AG04450 (cell line): Measurements from ENCODE around the gene KIAA1671. TPM values are rescaled to one million over a fixed set of nuclear protein-coding genes. Genes with fewer than 3 reads are reported as not detected.

Source experiments
- CTCF ChIA-PET: fragments of 300-600, 350-600 bp; formaldehyde crosslinking; extraction: SDS; loops from one replicate; lab custom pipeline; 2022; ENCODE audit warnings: antibody characterized with exemption, inconsistent platforms; lab: Charles Lee
- POLR2A ChIA-PET: fragments of 350-600 bp; formaldehyde crosslinking; extraction: SDS; loops from one replicate; lab custom pipeline; 2021; ENCODE audit warnings: antibody characterized with exemption, inconsistent platforms; lab: Yijun Ruan, JAX
- DNase-seq: peaks from one replicate; pipeline ENCODE4 v3.0.0-alpha.2; 2011; ENCODE audit warnings: low read depth, low spot score
- H3K27ac ChIP-seq: one replicate; pipeline ENCODE4 v1.5.1; 2012; ENCODE audit warnings: low read depth, low read length, control low read depth
- H3K27me3 ChIP-seq: one replicate; pipeline ENCODE4 v1.6.0; 2012; ENCODE audit warnings: low read length; ENCODE audit not compliant: control insufficient read depth, insufficient read depth
- H3K4me3 ChIP-seq: 2 replicates; pipeline ENCODE4 v1.5.1; 2011; ENCODE audit warnings: mild to moderate bottlenecking, low read depth, low read length, control low read depth
- H3K9me3 ChIP-seq: 2 replicates; pipeline ENCODE4 v1.5.1; 2012; ENCODE audit warnings: low read length; ENCODE audit not compliant: control insufficient read depth, insufficient read depth
- CTCF ChIP-seq: IDR thresholded peaks from 2 replicates; pipeline ENCODE4 v1.5.1; 2011; ENCODE audit warnings: low read depth, low read length, control low read depth, inconsistent platforms
- polyA plus RNA-seq: library from polyadenylated mRNA; depleted of rRNA; stranded (reverse); fragments of >200 nt; gene quantifications from 2 replicates; pipeline ENCODE4 v1.2.3, GENCODE V29; 2011

The KIAA1671 gene
- polyA plus RNA-seq, 1 experiment, result 0.02 TPM

GRCh38 chr22:25059438-25059837 is 106.9 kb downstream of the KIAA1671 start:
- POLR2A ChIA-PET, result no interaction called here
- TF ChIP-seq CTCF, result no peak

DNA sequence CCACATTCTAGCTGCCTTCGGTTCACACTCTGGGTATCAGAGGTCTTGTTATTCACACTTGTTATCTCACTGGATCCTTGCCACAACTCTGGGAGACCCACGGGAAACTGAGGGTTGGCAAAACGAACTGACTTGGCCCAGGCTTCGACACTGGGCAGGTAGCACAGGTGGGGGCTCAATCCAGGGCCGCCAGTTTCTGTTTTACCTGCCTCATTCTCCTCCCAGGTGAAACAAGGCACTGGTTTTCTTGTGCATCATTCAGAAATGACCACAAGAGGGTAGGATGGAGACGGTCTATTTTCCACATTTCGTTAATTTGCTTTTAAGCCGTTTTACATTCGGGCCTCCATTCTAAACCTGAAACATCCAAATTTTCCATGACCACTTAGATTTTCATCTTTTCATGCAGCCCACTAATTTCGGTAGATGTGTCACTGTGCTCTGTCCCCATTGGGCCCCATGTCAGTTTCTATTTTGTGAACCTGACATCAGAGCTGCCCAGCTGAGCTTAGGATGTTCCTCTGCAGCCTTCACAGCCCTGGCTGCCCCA is 108.1 kb downstream of the KIAA1671 start:
- no peak for DNase-seq
- ChIA-PET CTCF (no interaction called here), POLR2A (no interaction called here)
- Histone ChIP-seq H3K27ac (no peak overlapping the region), H3K9me3 (no peaks in the 10 kb centered on the region), H3K4me3 (no peak overlapping the region), H3K27me3 (no peaks in the 10 kb centered on the region)
- no peak for TF ChIP-seq CTCF

More at GRCh38 chr22:25059438-25059837, 106.9 kb downstream of the KIAA1671 start:
- no peak for DNase-seq
- Histone ChIP-seq H3K27me3 (no peaks in the 10 kb centered on the region), H3K4me3 (no peak overlapping the region), H3K9me3 (no peaks in the 10 kb centered on the region), H3K27ac (no peak overlapping the region)
- CTCF ChIA-PET, result no interaction called here

GRCh38 chr22:25061134-25061533 is 108.6 kb downstream of the KIAA1671 start:
- CTCF ChIA-PET, result no interaction called here
- Histone ChIP-seq H3K9me3 (no peaks in the 10 kb centered on the region), H3K27ac (no peak overlapping the region), H3K4me3 (no peak overlapping the region), H3K27me3 (no peaks in the 10 kb centered on the region)
- TF ChIP-seq CTCF, result no peak
- DNase-seq, result no peak
- POLR2A ChIA-PET, result no interaction called here

DNA sequence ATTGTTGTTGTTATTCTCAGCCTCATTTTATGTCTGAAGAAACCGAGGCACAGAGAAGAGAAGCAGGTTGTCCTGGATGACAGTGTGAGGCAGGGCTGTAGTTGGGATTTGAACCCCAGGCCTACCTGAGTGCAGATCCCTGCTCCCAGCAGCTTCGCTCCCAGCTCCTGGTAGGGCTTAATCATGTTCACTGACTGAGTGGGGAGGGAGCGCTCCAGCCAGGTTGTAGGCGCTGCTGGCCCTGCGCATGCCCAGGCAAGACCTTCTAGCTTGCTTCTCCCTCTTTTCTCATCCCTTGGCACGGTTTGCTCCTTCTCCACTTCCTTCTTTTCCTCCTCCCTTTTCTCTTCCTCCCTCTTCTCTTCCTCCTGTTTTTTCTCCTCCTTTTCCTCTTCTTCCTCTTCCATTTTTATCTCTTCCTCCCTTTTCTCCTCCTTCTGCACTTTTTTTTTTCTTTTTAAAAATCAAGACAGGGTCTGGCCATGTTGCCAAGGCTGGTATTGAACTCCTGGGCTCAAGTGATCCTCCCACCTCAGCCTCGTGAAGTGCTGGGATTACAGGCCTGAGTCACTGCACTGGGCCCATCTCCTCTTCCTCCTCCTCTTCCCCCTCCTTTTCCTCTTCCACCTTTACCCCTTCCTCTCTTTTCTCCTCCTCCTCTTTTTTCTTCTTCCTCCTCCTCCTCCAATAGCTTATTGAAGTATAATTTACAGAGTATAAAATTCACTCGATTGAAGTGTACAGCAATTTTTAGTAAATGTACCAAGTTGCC is 109.3 kb downstream of the KIAA1671 start:
- Histone ChIP-seq H3K27me3 (no peaks in the 10 kb centered on the region), H3K4me3 (no peak overlapping the region), H3K9me3 (no peaks in the 10 kb centered on the region), H3K27ac (no peak overlapping the region)
- ChIA-PET CTCF (no interaction called here), POLR2A (no interaction called here)
- TF ChIP-seq CTCF, result no peak
- DNase-seq, result no peak

DNA sequence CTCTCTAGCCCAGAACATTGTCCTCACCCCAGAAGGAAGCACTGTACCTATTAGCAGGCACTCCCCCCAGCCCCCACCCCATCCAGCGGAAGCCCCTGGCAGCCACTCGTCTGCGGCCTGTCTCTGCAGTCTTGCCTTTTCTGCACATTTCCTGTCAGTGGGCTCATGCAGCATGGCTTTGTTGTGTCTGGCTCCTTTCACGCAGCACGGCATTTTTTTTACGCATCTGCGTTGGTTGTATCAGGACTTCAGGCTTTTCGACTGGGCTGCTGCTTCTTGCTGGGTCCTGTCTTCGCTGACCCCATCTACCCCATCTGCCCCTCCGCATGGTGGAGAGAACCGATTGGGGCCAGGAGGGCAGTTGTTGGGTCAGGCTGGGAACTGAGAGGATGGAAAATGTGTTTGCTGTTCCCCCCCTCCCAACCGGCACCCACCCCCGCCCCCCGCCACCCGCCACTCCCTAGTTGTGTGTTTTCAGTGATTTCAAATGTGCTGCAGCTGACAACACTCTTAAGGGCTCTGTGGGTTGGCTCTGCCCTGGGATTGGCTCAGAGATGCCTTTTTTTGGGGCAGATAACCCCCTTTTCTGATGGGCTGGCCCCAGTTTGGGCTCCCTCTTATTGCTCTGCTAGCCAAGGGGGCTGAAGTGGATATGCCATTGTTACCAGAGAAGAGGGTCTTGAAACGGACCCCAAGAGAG is 110.0 kb downstream of the KIAA1671 start:
- Histone ChIP-seq H3K9me3 (no peaks in the 10 kb centered on the region), H3K27me3 (peaks cover 4% of the 10 kb centered on the region), H3K4me3 (no peak overlapping the region), H3K27ac (no peak overlapping the region)
- no peak for DNase-seq
- no peak for TF ChIP-seq CTCF
- ChIA-PET CTCF (no interaction called here), POLR2A (no interaction called here)
